ENCODE data around the gene FGA. TPM values are rescaled to one million over a fixed set of nuclear protein-coding genes. Genes with fewer than 3 reads are reported as not detected.

FGA gene
- total and polyA plus RNA-seq, 4 donors = 8,747 to 25,210 (median 14,399) TPM

- Histone ChIP-seq H3K4me3 (ENCODE audit: low read depth in 1 of 3, low read length in 3 of 3) (peak overlapping the region; percentile 51 to 89 (median 87)), H3K27ac (ENCODE audit: low read depth in 1 of 2, low read length in 2 of 2) (peak overlapping the region; percentile 17 to 27)
Observed at GRCh38 chr4:154609532-154609931, 19.0 kb upstream of the FGA start.

DNA sequence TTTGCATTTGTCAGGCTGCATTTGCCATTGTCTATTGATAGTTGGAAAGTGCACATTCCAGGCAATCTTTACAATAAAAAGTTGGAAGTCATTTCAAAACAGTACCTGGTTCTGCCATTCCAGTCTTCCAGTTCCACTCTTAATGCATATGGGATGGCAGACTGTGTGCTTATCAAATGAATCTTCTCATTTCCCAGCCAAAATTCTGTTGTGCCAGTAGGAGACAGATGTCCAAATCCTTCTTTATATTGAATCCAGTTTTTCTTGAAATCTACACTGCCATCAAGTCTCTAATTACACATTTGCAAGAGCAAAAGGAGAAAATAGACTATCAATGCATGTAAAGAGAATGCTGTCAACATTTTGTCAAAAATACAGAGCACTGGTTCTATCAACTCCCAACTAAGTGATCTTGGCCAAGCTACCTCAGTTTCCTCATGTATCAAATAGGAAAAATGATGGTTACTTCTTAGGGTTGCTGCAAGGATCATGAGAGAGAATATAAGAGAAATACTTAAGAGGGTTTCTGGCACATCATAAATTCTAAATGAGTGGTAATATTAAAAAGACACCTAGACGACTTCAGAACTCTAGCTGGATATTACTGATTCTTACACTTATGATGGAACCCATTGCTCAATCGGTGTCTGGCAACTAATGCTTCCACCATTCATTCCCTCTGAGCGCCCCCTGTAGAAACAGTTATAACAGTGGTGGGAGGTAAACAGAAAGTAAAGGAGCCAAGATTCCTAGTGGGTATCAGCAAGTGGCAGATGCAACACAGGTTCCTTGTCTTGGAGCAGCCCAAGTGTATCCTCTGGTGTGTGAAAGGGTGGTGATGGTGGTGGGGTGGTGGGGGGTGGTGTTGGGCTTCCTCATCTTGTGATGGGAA, 18.1 kb upstream of the FGA start:
- Histone ChIP-seq H3K36me3 (ENCODE audit: control insufficient read depth in 4 of 4, insufficient read depth in 3 of 4, low read depth in 1 of 4, low read length in 3 of 4) (peaks cover 2 to 46% (median 31%) of the 10 kb centered on the region in 4 donors), H3K27me3 (ENCODE audit: control insufficient read depth in 4 of 4, insufficient read depth in 4 of 4, low read length in 3 of 4) (no peaks in the 10 kb centered on the region), H3K4me1 (ENCODE audit: control insufficient read depth in 4 of 4, insufficient read depth in 4 of 4, low read length in 3 of 4) (peaks cover 3 to 30% (median 6%) of the 10 kb centered on the region in 4 donors), H3K27ac (ENCODE audit: low read depth in 1 of 2, low read length in 2 of 2) (peak overlapping the region; percentile 27 to 31), H3K9ac (ENCODE audit: low read depth in 1 of 2, low read length in 2 of 2) (peak overlapping the region; percentile 36 to 95), H3K4me3 (ENCODE audit: low read depth in 1 of 3, low read length in 3 of 3) (peak overlapping the region; percentile 51 to 89 (median 87)), H3K9me3 (ENCODE audit: control insufficient read depth in 4 of 4, low read length in 3 of 4) (no peaks in the 10 kb centered on the region)
- WGBS = 48% methylated on average over 3 of the region's 3 CpGs
- DNase-seq (ENCODE audit: low spot score) = no peak
- no peak for TF ChIP-seq EGR1 (IDR thresholded peaks at IDR 0.05; ENCODE audit: low read depth in 2 of 2)
- TF ChIP-seq GABPA (IDR thresholded peaks at IDR 0.05 in 1 of 2, conservative IDR thresholded peaks at IDR 0.05 in 1 of 2) = no peak
- no peak for TF ChIP-seq RAD21 (IDR thresholded peaks at IDR 0.05)
- no peak for TF ChIP-seq HNF4A (conservative IDR thresholded peaks at IDR 0.05)
- peak; percentile 7 for TF ChIP-seq TAF1 (conservative IDR thresholded peaks at IDR 0.05)
- TF ChIP-seq, protein P1, sequence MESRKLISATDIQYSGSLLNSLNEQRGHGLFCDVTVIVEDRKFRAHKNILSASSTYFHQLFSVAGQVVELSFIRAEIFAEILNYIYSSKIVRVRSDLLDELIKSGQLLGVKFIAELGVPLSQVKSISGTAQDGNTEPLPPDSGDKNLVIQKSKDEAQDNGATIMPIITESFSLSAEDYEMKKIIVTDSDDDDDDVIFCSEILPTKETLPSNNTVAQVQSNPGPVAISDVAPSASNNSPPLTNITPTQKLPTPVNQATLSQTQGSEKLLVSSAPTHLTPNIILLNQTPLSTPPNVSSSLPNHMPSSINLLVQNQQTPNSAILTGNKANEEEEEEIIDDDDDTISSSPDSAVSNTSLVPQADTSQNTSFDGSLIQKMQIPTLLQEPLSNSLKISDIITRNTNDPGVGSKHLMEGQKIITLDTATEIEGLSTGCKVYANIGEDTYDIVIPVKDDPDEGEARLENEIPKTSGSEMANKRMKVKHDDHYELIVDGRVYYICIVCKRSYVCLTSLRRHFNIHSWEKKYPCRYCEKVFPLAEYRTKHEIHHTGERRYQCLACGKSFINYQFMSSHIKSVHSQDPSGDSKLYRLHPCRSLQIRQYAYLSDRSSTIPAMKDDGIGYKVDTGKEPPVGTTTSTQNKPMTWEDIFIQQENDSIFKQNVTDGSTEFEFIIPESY (IDR thresholded peaks at IDR 0.05) = no peak
- no peak for TF ChIP-seq NR2F2 (IDR thresholded peaks at IDR 0.05)
- peak; percentile 13 for TF ChIP-seq SP1 (IDR thresholded peaks at IDR 0.05)
- TF ChIP-seq YY1 (IDR thresholded peaks at IDR 0.05) = no peak
- no peak for TF ChIP-seq FOXA2 (IDR thresholded peaks at IDR 0.05)
- TF ChIP-seq, protein P2, sequence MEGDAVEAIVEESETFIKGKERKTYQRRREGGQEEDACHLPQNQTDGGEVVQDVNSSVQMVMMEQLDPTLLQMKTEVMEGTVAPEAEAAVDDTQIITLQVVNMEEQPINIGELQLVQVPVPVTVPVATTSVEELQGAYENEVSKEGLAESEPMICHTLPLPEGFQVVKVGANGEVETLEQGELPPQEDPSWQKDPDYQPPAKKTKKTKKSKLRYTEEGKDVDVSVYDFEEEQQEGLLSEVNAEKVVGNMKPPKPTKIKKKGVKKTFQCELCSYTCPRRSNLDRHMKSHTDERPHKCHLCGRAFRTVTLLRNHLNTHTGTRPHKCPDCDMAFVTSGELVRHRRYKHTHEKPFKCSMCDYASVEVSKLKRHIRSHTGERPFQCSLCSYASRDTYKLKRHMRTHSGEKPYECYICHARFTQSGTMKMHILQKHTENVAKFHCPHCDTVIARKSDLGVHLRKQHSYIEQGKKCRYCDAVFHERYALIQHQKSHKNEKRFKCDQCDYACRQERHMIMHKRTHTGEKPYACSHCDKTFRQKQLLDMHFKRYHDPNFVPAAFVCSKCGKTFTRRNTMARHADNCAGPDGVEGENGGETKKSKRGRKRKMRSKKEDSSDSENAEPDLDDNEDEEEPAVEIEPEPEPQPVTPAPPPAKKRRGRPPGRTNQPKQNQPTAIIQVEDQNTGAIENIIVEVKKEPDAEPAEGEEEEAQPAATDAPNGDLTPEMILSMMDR (IDR thresholded peaks at IDR 0.05; ENCODE audit: low read depth, low read length, missing input control) = no peak
- TF ChIP-seq RXRA (IDR thresholded peaks at IDR 0.05) = no peak
- TF ChIP-seq FOXA1 (IDR thresholded peaks at IDR 0.05) = no peak
- TF ChIP-seq MAX (IDR thresholded peaks at IDR 0.05) = no peak
- TF ChIP-seq, protein P3, sequence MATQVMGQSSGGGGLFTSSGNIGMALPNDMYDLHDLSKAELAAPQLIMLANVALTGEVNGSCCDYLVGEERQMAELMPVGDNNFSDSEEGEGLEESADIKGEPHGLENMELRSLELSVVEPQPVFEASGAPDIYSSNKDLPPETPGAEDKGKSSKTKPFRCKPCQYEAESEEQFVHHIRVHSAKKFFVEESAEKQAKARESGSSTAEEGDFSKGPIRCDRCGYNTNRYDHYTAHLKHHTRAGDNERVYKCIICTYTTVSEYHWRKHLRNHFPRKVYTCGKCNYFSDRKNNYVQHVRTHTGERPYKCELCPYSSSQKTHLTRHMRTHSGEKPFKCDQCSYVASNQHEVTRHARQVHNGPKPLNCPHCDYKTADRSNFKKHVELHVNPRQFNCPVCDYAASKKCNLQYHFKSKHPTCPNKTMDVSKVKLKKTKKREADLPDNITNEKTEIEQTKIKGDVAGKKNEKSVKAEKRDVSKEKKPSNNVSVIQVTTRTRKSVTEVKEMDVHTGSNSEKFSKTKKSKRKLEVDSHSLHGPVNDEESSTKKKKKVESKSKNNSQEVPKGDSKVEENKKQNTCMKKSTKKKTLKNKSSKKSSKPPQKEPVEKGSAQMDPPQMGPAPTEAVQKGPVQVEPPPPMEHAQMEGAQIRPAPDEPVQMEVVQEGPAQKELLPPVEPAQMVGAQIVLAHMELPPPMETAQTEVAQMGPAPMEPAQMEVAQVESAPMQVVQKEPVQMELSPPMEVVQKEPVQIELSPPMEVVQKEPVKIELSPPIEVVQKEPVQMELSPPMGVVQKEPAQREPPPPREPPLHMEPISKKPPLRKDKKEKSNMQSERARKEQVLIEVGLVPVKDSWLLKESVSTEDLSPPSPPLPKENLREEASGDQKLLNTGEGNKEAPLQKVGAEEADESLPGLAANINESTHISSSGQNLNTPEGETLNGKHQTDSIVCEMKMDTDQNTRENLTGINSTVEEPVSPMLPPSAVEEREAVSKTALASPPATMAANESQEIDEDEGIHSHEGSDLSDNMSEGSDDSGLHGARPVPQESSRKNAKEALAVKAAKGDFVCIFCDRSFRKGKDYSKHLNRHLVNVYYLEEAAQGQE (IDR thresholded peaks at IDR 0.05) = no peak
- peak in 1 of 2 donors; percentile 13 for TF ChIP-seq JUND (IDR thresholded peaks at IDR 0.05)

More at GRCh38 chr4:154609532-154609931, 19.0 kb upstream of the FGA start:
- H3K36me3 ChIP-seq (ENCODE audit: control insufficient read depth in 4 of 4, insufficient read depth in 3 of 4, low read depth in 1 of 4, low read length in 3 of 4) = peaks cover 2 to 43% (median 31%) of the 10 kb centered on the region in 4 donors
- H3K9ac ChIP-seq (ENCODE audit: low read depth in 1 of 2, low read length in 2 of 2) = peak overlapping the region; percentile 83 to 95
- WGBS = 43% methylated on average over 4 of the region's 4 CpGs
- peaks cover 3 to 36% (median 9%) of the 10 kb centered on the region in 4 donors for H3K4me1 ChIP-seq (ENCODE audit: control insufficient read depth in 4 of 4, insufficient read depth in 4 of 4, low read length in 3 of 4)
- no peak for DNase-seq (ENCODE audit: low spot score)
- H3K27me3 ChIP-seq (ENCODE audit: control insufficient read depth in 4 of 4, insufficient read depth in 4 of 4, low read length in 3 of 4) = no peaks in the 10 kb centered on the region
- no peak for TF ChIP-seq GABPA (IDR thresholded peaks at IDR 0.05 in 1 of 2, conservative IDR thresholded peaks at IDR 0.05 in 1 of 2)
- TF ChIP-seq, protein P3 (IDR thresholded peaks at IDR 0.05) = no peak
- peak; percentile 22 for TF ChIP-seq TAF1 (conservative IDR thresholded peaks at IDR 0.05)
- TF ChIP-seq YY1 (IDR thresholded peaks at IDR 0.05) = no peak
- no peaks in the 10 kb centered on the region for H3K9me3 ChIP-seq (ENCODE audit: control insufficient read depth in 4 of 4, low read length in 3 of 4)
